Smooth muscle cell (in vitro differentiated cells): ENCODE measurements around the gene PGAP3. TPM values are rescaled to one million over a fixed set of nuclear protein-coding genes. Genes with fewer than 3 reads are reported as not detected.
"Not testable (repeated sequence)": the region's sequence is repeated elsewhere in the genome, so short reads cannot be mapped to it uniquely, and the experiment has no call there.

Experiments
- DNase-seq: peaks from one replicate; lab custom pipeline; 2025; ENCODE audit not compliant: unreplicated experiment; lab: John Stamatoyannopoulos, UW
- H2AFZ ChIP-seq: fragments of 200-600 bp; sonication (generic); 2 replicates; pipeline ENCODE4 v1.6.0; 2016; ENCODE audit warnings: antibody characterized with exemption, low read depth, mild to moderate bottlenecking
- H3F3A ChIP-seq: fragments of 200-600 bp; sonication (generic); 2 replicates; pipeline ENCODE4 v1.6.0; 2017; ENCODE audit warnings: antibody characterized with exemption, low read depth
- H3K27ac ChIP-seq: fragments of 200-600 bp; sonication (generic); 2 replicates; pipeline ENCODE4 v1.5.1; 2016; ENCODE audit warnings: low read depth, mild to moderate bottlenecking
- H3K27me3 ChIP-seq: fragments of 200-600 bp; sonication (generic); 2 replicates; pipeline ENCODE4 v1.6.1; 2016; ENCODE audit warnings: low read depth, mild to moderate bottlenecking
- H3K36me3 ChIP-seq: fragments of 200-600 bp; sonication (generic); 2 replicates; pipeline ENCODE4 v1.5.1; 2016; ENCODE audit warnings: low read depth
- H3K4me1 ChIP-seq: fragments of 200-600 bp; sonication (generic); 2 replicates; pipeline ENCODE4 v1.5.1; 2016; ENCODE audit warnings: low read depth
- H3K4me2 ChIP-seq: fragments of 200-600 bp; sonication (generic); 2 replicates; pipeline ENCODE4 v1.6.0; 2016; ENCODE audit warnings: mild to moderate bottlenecking
- H3K4me3 ChIP-seq: fragments of 200-600 bp; sonication (generic); 2 replicates; pipeline ENCODE4 v1.5.1; 2016; ENCODE audit warnings: mild to moderate bottlenecking
- H3K79me2 ChIP-seq: fragments of 200-600 bp; sonication (generic); 2 replicates; pipeline ENCODE4 v1.6.0; 2016; ENCODE audit warnings: low read depth, mild to moderate bottlenecking
- H3K9ac ChIP-seq: fragments of 200-600 bp; sonication (generic); 2 replicates; pipeline ENCODE4 v1.6.0; 2016; ENCODE audit warnings: low read depth
- H3K9me3 ChIP-seq: fragments of 200-600 bp; sonication (generic); replicated peaks from 2 replicates; pipeline ENCODE4 v1.5.1; 2016; ENCODE audit warnings: low read depth
- H4K20me1 ChIP-seq: fragments of 200-600 bp; sonication (generic); 2 replicates; pipeline ENCODE4 v1.6.0; 2016; ENCODE audit warnings: low read depth
- CTCF ChIP-seq: fragments of 200-600 bp; sonication (generic); IDR thresholded peaks from 2 replicates; pipeline ENCODE4 v1.5.1; 2017; ENCODE audit warnings: borderline replicate concordance, mild to moderate bottlenecking, antibody characterized with exemption; ENCODE audit not compliant: insufficient read depth, poor library complexity, severe bottlenecking
- WGBS: methylation state at CpG from one replicate; pipeline ENCODE4 v1.1.7; 2016; ENCODE audit warnings: low lambda C conversion rate; 5-methylcytosine and 5-hydroxymethylcytosine counted together
- polyA plus RNA-seq: library from polyadenylated mRNA; unstranded; fragments of >200 nt; fragmentation: Nextera tagmentation; extraction: Ambion mirVana; gene quantifications from 2 replicates; pipeline ENCODE4 v1.2.1, GENCODE V29; 2016
- total RNA-seq: library from RNA; depleted of rRNA; stranded (reverse); fragments of >200 nt; gene quantifications from 2 replicates; pipeline ENCODE4 v1.2.3, GENCODE V29; 2014

PGAP3 gene
- total and polyA plus RNA-seq, 2 experiments from 2014 or later, result 19.1 to 19.4 TPM

GRCh38 chr17:39701012-39701783 lies 13.3 kb upstream of the PGAP3 start:
- H3K4me1 ChIP-seq, result peaks cover 27% of the 10 kb centered on the region
- H3K4me3 ChIP-seq, result peak overlapping the region; percentile 91
- no peak for TF ChIP-seq CTCF
- no peaks in the 10 kb centered on the region for H3K27me3 ChIP-seq
- H3K27ac ChIP-seq, result no peak overlapping the region
- peak overlapping the region; percentile 92 for H3K4me2 ChIP-seq
- peaks cover 52% of the 10 kb centered on the region for H4K20me1 ChIP-seq
- H3K36me3 ChIP-seq, result no peaks in the 10 kb centered on the region
- 23% methylated on average over 10 of the region's 10 CpGs for WGBS
- H3K79me2 ChIP-seq, result peaks cover 36% of the 10 kb centered on the region
- no peaks in the 10 kb centered on the region for H3F3A ChIP-seq
- no peak for DNase-seq
- no peak overlapping the region for H3K9ac ChIP-seq
- H3K9me3 ChIP-seq, result no peaks in the 10 kb centered on the region
- no peak overlapping the region for H2AFZ ChIP-seq

- under 1% methylated on average over 34 of the region's 57 CpGs for WGBS
- Histone ChIP-seq H3K9ac (peak overlapping the region; percentile 72), H3K9me3 (no peaks in the 10 kb centered on the region), H2AFZ (peak overlapping the region; percentile 90), H3K36me3 (no peaks in the 10 kb centered on the region), H3F3A (no peaks in the 10 kb centered on the region), H3K4me3 (peak overlapping the region; percentile 91), H3K4me2 (peak overlapping the region; percentile 92), H3K27ac (no peak overlapping the region), H3K4me1 (peaks cover 32% of the 10 kb centered on the region), H3K27me3 (no peaks in the 10 kb centered on the region), H4K20me1 (peaks cover 44% of the 10 kb centered on the region), H3K79me2 (peaks cover 34% of the 10 kb centered on the region)
- DNase-seq, result peak; percentile 43
- TF ChIP-seq CTCF, result no peak
Observed at GRCh38 chr17:39700148-39700987, 12.5 kb upstream of the PGAP3 start.

GRCh38 chr17:39699818-39700147 lies 11.9 kb upstream of the PGAP3 start, which contains the start of gene ERBB2:
TSS of gene ERBB2 (plus strand) at chr17:39700064. CDS start at chr17:39700239, 175 bp downstream.
- no peaks in the 10 kb centered on the region for H3K9me3 ChIP-seq
- H3F3A ChIP-seq, result no peaks in the 10 kb centered on the region
- peak within 1 kb of the TSS; percentile 90 for H2AFZ ChIP-seq
- H3K27ac ChIP-seq, result no peak within 1 kb of the TSS
- H3K79me2 ChIP-seq, result peaks cover 34% of the 10 kb centered on the region
- TF ChIP-seq CTCF, result no peak
- peak; percentile 43 for DNase-seq
- peaks cover 38% of the 10 kb centered on the region for H4K20me1 ChIP-seq
- H3K4me1 ChIP-seq, result peaks cover 32% of the 10 kb centered on the region
- WGBS, result 1% methylated on average over 16 of the region's 20 CpGs
- peak within 1 kb of the TSS; percentile 72 for H3K9ac ChIP-seq
- H3K4me2 ChIP-seq, result peak within 1 kb of the TSS; percentile 92
- H3K36me3 ChIP-seq, result no peaks in the 10 kb centered on the region
- H3K27me3 ChIP-seq, result no peaks in the 10 kb centered on the region
- H3K4me3 ChIP-seq, result peak within 1 kb of the TSS; percentile 91

GRCh38 chr17:39699157-39699817 lies 11.4 kb upstream of the PGAP3 start:
- not testable (repeated sequence) for H3K27me3 ChIP-seq, DNase-seq, H3K27ac ChIP-seq, H3K36me3 ChIP-seq, H3K9me3 ChIP-seq, H3F3A ChIP-seq
- peaks cover 34% of the 10 kb centered on the region for H3K79me2 ChIP-seq
- peak overlapping the region; percentile 90 for H2AFZ ChIP-seq
- H3K4me2 ChIP-seq, result peak overlapping the region; percentile 92
- peak overlapping the region; percentile 72 for H3K9ac ChIP-seq
- H3K4me1 ChIP-seq, result peaks cover 32% of the 10 kb centered on the region
- H3K4me3 ChIP-seq, result peak overlapping the region; percentile 91
- WGBS, result 54% methylated on average over 11 of the region's 11 CpGs
- peaks cover 33% of the 10 kb centered on the region for H4K20me1 ChIP-seq
